GM23338 (cell line): Measurements from ENCODE around the gene LRRC28. TPM values are rescaled to one million over a fixed set of nuclear protein-coding genes. Genes with fewer than 3 reads are reported as not detected.

Experiments used
- ATAC-seq: fragments of 200-7000 bp; cut with Tn5 transposase; 3 replicates; pipeline ENCODE4 v1.9.1; 2020
- DNase-seq: peaks from one replicate; pipeline ENCODE4 v3.0.0-alpha.2; 2015; ENCODE audit warnings: low spot score
- H2AFZ ChIP-seq: fragments of 200-600 bp; sonication (generic); 2 replicates; pipeline ENCODE4 v1.8.0; 2016; ENCODE audit warnings: antibody characterized with exemption, mild to moderate bottlenecking, moderate library complexity
- H3F3A ChIP-seq: fragments of 200-600 bp; sonication (generic); replicated peaks from 2 replicates; pipeline ENCODE4 v1.8.0; 2017; ENCODE audit warnings: antibody characterized with exemption, mixed run types, low read depth
- H3K27ac ChIP-seq: fragments of 200-600 bp; sonication (generic); 2 replicates; pipeline ENCODE4 v1.6.1; 2016; ENCODE audit warnings: low read depth
- H3K27me3 ChIP-seq: fragments of 200-600 bp; sonication (generic); 2 replicates; pipeline ENCODE4 v1.8.0; 2016; ENCODE audit warnings: mild to moderate bottlenecking, mixed run types, moderate library complexity; ENCODE audit not compliant: insufficient read depth
- H3K36me3 ChIP-seq: fragments of 200-600 bp; sonication (generic); 2 replicates; pipeline ENCODE4 v1.8.0; 2016; ENCODE audit warnings: mild to moderate bottlenecking; ENCODE audit not compliant: insufficient read depth
- H3K4me1 ChIP-seq: fragments of 200-600 bp; sonication (generic); 2 replicates; pipeline ENCODE4 v1.8.0; 2016; ENCODE audit warnings: mild to moderate bottlenecking, moderate library complexity; ENCODE audit not compliant: insufficient read depth
- H3K4me2 ChIP-seq: fragments of 200-600 bp; sonication (generic); 2 replicates; pipeline ENCODE4 v1.7.1; 2017; ENCODE audit warnings: mixed run types
- H3K4me3 ChIP-seq: fragments of 200-600 bp; sonication (generic); 2 replicates; pipeline ENCODE4 v1.6.1; 2016; ENCODE audit warnings: mixed run types
- H3K79me2 ChIP-seq: fragments of 200-600 bp; sonication (generic); replicated peaks from 2 replicates; pipeline ENCODE4 v1.8.0; 2017; ENCODE audit warnings: mild to moderate bottlenecking; ENCODE audit not compliant: insufficient read depth
- H3K9me2 ChIP-seq: fragments of 200-600 bp; sonication (generic); 2 replicates; pipeline ENCODE4 v1.8.0; 2017; ENCODE audit not compliant: insufficient read depth
- H4K20me1 ChIP-seq: fragments of 200-600 bp; sonication (generic); replicated peaks from 2 replicates; pipeline ENCODE4 v1.8.0; 2017; ENCODE audit warnings: mild to moderate bottlenecking; ENCODE audit not compliant: insufficient read depth
- H3K27ac Mint-ChIP-seq: 2 replicates; pipeline ENCODE4 v1.8.0; 2020; ENCODE audit warnings: inconsistent platforms, mild to moderate bottlenecking, moderate library complexity, mixed read lengths
- H3K27me3 Mint-ChIP-seq: 3 replicates; pipeline ENCODE4 v1.8.0; 2022; ENCODE audit warnings: low read depth, mild to moderate bottlenecking, moderate library complexity, mixed read lengths, inconsistent platforms; ENCODE audit not compliant: insufficient read depth, poor library complexity
- H3K36me3 Mint-ChIP-seq: 3 replicates; pipeline ENCODE4 v1.8.0; 2021; ENCODE audit warnings: low read depth, mild to moderate bottlenecking, inconsistent platforms, moderate library complexity, mixed read lengths
- H3K4me1 Mint-ChIP-seq: 3 replicates; pipeline ENCODE4 v1.8.0; 2020; ENCODE audit warnings: mild to moderate bottlenecking, inconsistent platforms, mixed read lengths
- H3K4me3 Mint-ChIP-seq: 3 replicates; pipeline ENCODE4 v1.8.0; 2021; ENCODE audit warnings: moderate library complexity, mild to moderate bottlenecking, inconsistent platforms, mixed read lengths
- H3K9me3 Mint-ChIP-seq: 3 replicates; pipeline ENCODE4 v1.8.0; 2020; ENCODE audit warnings: moderate library complexity, mild to moderate bottlenecking, inconsistent platforms, mixed read lengths
- CREB1 ChIP-seq: fragments of 250-450 bp; sonication (Bioruptor Pico); IDR thresholded peaks from 2 replicates; pipeline ENCODE4 v1.5.0; 2020; ENCODE audit warnings: low read depth, mild to moderate bottlenecking, moderate library complexity
- EZH2phosphoT487 ChIP-seq: fragments of 200-600 bp; sonication (generic); IDR thresholded peaks from one replicate; pipeline ENCODE4 v1.8.1; 2018; ENCODE audit warnings: antibody characterized with exemption; ENCODE audit not compliant: unreplicated experiment
- NANOG ChIP-seq: IDR thresholded peaks from 2 replicates; pipeline ENCODE4 v1.6.1; 2016; ENCODE audit warnings: antibody characterized with exemption, borderline replicate concordance
- STAT1 ChIP-seq: IDR thresholded peaks from one replicate; pipeline ENCODE4 v1.6.1; 2016; ENCODE audit warnings: antibody characterized with exemption; ENCODE audit not compliant: unreplicated experiment
- polyA plus RNA-seq: library from polyadenylated mRNA; unstranded; fragments of >200 nt; fragmentation: Nextera tagmentation; extraction: Ambion mirVana; gene quantifications from 2 replicates; pipeline ENCODE4 v1.2.1, GENCODE V29; 2016
- total RNA-seq: library from RNA; depleted of rRNA; stranded (reverse); fragments of >200 nt; shearing (Covaris generic); gene quantifications from 2 replicates; pipeline ENCODE4 v1.2.3, GENCODE V29; 2014
- TF ChIP-seq, protein P1 (sequence below): fragments of 250-450 bp; sonication (Bioruptor Pico); IDR thresholded peaks from 2 replicates; pipeline ENCODE4 v1.5.0; 2020; ENCODE audit warnings: mild to moderate bottlenecking, moderate library complexity
- TF ChIP-seq, protein P2 (sequence below), 2 experiments: fragments of 200-600 bp in 1 of 2; sonication (generic) in 1 of 2; conservative IDR thresholded peaks; 2 replicates each; pipeline versions ENCODE4 v1.5.1 to v1.6.1; 2016 to 2017; ENCODE audit warnings: antibody characterized with exemption in 2 of 2, low read depth in 2 of 2, mild to moderate bottlenecking in 2 of 2, moderate library complexity in 1 of 2

Gene LRRC28
- total and polyA plus RNA-seq, 2 experiments from 2014 or later: 12.9 to 28.4 TPM

DNA sequence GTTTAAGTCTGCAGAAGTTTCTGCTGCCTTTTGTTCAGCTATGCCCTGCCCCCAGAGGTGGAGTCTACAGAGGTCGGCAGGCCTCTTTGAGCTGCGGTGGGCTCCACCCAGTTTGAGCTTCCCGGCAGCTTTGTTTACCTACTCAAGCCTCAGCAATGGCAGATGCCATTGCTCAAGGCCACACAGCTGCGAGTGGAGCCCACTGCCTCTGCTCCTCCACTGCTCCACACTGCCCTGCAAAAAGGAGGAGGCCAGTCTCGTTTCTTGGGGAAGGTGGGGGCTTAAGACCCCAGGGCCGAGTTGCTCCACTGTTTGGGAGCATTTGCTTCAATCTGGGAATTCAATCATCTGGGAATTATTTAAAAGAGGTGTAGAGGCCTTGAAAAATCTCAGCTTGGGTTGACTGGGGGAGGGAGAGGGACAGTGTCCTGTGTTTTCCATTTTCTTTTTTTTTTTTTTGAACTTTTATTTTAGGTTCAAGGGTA, 169.9 kb downstream of the LRRC28 start (continued):
- TF ChIP-seq, protein P1, sequence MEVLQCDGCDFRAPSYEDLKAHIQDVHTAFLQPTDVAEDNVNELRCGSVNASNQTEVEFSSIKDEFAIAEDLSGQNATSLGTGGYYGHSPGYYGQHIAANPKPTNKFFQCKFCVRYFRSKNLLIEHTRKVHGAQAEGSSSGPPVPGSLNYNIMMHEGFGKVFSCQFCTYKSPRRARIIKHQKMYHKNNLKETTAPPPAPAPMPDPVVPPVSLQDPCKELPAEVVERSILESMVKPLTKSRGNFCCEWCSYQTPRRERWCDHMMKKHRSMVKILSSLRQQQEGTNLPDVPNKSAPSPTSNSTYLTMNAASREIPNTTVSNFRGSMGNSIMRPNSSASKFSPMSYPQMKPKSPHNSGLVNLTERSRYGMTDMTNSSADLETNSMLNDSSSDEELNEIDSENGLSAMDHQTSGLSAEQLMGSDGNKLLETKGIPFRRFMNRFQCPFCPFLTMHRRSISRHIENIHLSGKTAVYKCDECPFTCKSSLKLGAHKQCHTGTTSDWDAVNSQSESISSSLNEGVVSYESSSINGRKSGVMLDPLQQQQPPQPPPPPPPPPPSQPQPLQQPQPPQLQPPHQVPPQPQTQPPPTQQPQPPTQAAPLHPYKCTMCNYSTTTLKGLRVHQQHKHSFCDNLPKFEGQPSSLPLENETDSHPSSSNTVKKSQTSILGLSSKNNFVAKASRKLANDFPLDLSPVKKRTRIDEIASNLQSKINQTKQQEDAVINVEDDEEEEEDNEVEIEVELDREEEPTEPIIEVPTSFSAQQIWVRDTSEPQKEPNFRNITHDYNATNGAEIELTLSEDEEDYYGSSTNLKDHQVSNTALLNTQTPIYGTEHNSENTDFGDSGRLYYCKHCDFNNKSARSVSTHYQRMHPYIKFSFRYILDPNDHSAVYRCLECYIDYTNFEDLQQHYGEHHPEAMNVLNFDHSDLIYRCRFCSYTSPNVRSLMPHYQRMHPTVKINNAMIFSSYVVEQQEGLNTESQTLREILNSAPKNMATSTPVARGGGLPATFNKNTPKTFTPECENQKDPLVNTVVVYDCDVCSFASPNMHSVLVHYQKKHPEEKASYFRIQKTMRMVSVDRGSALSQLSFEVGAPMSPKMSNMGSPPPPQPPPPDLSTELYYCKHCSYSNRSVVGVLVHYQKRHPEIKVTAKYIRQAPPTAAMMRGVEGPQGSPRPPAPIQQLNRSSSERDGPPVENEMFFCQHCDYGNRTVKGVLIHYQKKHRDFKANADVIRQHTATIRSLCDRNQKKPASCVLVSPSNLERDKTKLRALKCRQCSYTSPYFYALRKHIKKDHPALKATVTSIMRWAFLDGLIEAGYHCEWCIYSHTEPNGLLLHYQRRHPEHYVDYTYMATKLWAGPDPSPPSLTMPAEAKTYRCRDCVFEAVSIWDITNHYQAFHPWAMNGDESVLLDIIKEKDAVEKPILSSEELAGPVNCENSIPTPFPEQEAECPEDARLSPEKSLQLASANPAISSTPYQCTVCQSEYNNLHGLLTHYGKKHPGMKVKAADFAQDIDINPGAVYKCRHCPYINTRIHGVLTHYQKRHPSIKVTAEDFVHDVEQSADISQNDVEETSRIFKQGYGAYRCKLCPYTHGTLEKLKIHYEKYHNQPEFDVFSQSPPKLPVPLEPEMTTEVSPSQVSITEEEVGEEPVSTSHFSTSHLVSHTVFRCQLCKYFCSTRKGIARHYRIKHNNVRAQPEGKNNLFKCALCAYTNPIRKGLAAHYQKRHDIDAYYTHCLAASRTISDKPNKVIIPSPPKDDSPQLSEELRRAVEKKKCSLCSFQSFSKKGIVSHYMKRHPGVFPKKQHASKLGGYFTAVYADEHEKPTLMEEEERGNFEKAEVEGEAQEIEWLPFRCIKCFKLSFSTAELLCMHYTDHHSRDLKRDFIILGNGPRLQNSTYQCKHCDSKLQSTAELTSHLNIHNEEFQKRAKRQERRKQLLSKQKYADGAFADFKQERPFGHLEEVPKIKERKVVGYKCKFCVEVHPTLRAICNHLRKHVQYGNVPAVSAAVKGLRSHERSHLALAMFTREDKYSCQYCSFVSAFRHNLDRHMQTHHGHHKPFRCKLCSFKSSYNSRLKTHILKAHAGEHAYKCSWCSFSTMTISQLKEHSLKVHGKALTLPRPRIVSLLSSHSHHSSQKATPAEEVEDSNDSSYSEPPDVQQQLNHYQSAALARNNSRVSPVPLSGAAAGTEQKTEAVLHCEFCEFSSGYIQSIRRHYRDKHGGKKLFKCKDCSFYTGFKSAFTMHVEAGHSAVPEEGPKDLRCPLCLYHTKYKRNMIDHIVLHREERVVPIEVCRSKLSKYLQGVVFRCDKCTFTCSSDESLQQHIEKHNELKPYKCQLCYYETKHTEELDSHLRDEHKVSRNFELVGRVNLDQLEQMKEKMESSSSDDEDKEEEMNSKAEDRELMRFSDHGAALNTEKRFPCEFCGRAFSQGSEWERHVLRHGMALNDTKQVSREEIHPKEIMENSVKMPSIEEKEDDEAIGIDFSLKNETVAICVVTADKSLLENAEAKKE (CRISPR knock-in tag): no peak
- TF ChIP-seq, protein P2, sequence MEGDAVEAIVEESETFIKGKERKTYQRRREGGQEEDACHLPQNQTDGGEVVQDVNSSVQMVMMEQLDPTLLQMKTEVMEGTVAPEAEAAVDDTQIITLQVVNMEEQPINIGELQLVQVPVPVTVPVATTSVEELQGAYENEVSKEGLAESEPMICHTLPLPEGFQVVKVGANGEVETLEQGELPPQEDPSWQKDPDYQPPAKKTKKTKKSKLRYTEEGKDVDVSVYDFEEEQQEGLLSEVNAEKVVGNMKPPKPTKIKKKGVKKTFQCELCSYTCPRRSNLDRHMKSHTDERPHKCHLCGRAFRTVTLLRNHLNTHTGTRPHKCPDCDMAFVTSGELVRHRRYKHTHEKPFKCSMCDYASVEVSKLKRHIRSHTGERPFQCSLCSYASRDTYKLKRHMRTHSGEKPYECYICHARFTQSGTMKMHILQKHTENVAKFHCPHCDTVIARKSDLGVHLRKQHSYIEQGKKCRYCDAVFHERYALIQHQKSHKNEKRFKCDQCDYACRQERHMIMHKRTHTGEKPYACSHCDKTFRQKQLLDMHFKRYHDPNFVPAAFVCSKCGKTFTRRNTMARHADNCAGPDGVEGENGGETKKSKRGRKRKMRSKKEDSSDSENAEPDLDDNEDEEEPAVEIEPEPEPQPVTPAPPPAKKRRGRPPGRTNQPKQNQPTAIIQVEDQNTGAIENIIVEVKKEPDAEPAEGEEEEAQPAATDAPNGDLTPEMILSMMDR (conservative IDR thresholded peaks at IDR 0.05; ENCODE audit: low read depth in 2 of 2): no peak
- TF ChIP-seq STAT1 (no peak), CREB1 (no peak)

DNA sequence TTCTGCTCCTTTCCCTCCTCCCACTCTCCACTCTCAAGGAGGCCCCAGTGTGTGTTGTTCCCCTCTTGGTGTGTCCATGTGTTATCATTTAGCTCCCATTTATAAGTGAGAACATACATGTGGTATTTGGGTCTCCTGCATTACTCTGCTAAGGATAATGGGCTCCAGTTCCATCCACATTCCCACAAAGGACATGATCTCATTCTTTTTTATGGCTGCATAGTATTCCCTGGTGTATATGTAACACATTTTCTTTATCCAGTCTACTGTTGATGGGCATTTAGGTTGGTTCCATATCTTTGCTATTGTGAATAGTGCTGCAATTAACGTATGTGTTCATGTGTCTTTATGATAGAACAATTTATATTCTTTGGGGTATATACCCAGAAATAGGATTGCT, 170.5 kb downstream of the LRRC28 start:
- no peaks in the 10 kb centered on the region for H3K36me3 ChIP-seq
- H3K27ac Mint-ChIP-seq: no peak overlapping the region
- no peaks in the 10 kb centered on the region for H3K27me3 ChIP-seq
- H3K9me2 ChIP-seq: no peaks in the 10 kb centered on the region
- H3K27me3 Mint-ChIP-seq: no peaks in the 10 kb centered on the region
- DNase-seq (no peak), ATAC-seq (no peak)
- no peak overlapping the region for H3K4me3 ChIP-seq
- no peaks in the 10 kb centered on the region for H3K79me2 ChIP-seq
- peaks cover 2% of the 10 kb centered on the region; the same call in 1 of the 3 replicates for H3K9me3 Mint-ChIP-seq
- peaks cover 8% of the 10 kb centered on the region; the same call in 2 of the 3 replicates for H3K4me1 Mint-ChIP-seq
- H4K20me1 ChIP-seq: no peaks in the 10 kb centered on the region
- no peaks in the 10 kb centered on the region for H3K4me1 ChIP-seq
- H2AFZ ChIP-seq: no peak overlapping the region
- H3K4me3 Mint-ChIP-seq: no peak overlapping the region
- H3K4me2 ChIP-seq: no peak overlapping the region
- H3F3A ChIP-seq: no peaks in the 10 kb centered on the region
- H3K36me3 Mint-ChIP-seq: peaks cover 2% of the 10 kb centered on the region; the same call in 1 of the 3 replicates
- H3K27ac ChIP-seq: no peak overlapping the region
- TF ChIP-seq NANOG (no peak), STAT1 (no peak), EZH2phosphoT487 (no peak)
- TF ChIP-seq, protein P2 (conservative IDR thresholded peaks at IDR 0.05; ENCODE audit: low read depth in 2 of 2): no peak
